Measurements from ENCODE around the gene KIR3DL1.
"Not testable (repeated sequence)": the region's sequence is repeated elsewhere in the genome, so short reads cannot be mapped to it uniquely, and the experiment has no call there.

The KIR3DL1 gene

GRCh38 chr19:54816251-54816650 is at the start of gene KIR3DL1:
TSS of gene KIR3DL1 (plus strand) at chr19:54816468.
- H3K4me3 Mint-ChIP-seq, DNase-seq, ATAC-seq, H3K27ac Mint-ChIP-seq, H3K4me1 Mint-ChIP-seq: not testable (repeated sequence)
- Mint-ChIP-seq H3K27me3 (peaks cover 21% of the 10 kb centered on the region), H3K9me3 (peaks cover 0 to 12% of the 10 kb centered on the region in 2 donors)

GRCh38 chr19:54769646-54770045 is 46.6 kb upstream of the KIR3DL1 start, which contains the start of gene KIR2DL1:
TSS of gene KIR2DL1 (plus strand) at chr19:54769793. CDS start at chr19:54769851, 58 bp downstream.
- H3K27ac Mint-ChIP-seq = peak within 1 kb of the TSS in 1 of 2 donors; percentile 1
- not testable (repeated sequence) for H3K4me1 Mint-ChIP-seq, DNase-seq, ATAC-seq, H3K4me3 Mint-ChIP-seq
- H3K9me3 Mint-ChIP-seq = peaks cover 11 to 20% of the 10 kb centered on the region in 2 donors
- H3K27me3 Mint-ChIP-seq = peaks cover 23% of the 10 kb centered on the region

GRCh38 chr19:54770511-54770910 is 45.8 kb upstream of the KIR3DL1 start:
- not testable (repeated sequence) for H3K4me1 Mint-ChIP-seq, DNase-seq, H3K4me3 Mint-ChIP-seq, H3K27ac Mint-ChIP-seq, ATAC-seq
- H3K27me3 Mint-ChIP-seq = peaks cover 23% of the 10 kb centered on the region
- H3K9me3 Mint-ChIP-seq = peaks cover 3 to 11% of the 10 kb centered on the region in 2 donors

- not testable (repeated sequence) for ATAC-seq, H3K4me3 Mint-ChIP-seq, DNase-seq, H3K27ac Mint-ChIP-seq, H3K9me3 Mint-ChIP-seq, H3K4me1 Mint-ChIP-seq
- H3K27me3 Mint-ChIP-seq = peaks cover 23% of the 10 kb centered on the region
Observed at GRCh38 chr19:54771018-54771960, 45.0 kb upstream of the KIR3DL1 start.

- not testable (repeated sequence) for H3K27ac Mint-ChIP-seq, ATAC-seq, H3K4me3 Mint-ChIP-seq, DNase-seq, H3K4me1 Mint-ChIP-seq, H3K9me3 Mint-ChIP-seq
- peaks cover 13% of the 10 kb centered on the region for H3K27me3 Mint-ChIP-seq
Observed at GRCh38 chr19:54772666-54773065, 43.6 kb upstream of the KIR3DL1 start.

DNA sequence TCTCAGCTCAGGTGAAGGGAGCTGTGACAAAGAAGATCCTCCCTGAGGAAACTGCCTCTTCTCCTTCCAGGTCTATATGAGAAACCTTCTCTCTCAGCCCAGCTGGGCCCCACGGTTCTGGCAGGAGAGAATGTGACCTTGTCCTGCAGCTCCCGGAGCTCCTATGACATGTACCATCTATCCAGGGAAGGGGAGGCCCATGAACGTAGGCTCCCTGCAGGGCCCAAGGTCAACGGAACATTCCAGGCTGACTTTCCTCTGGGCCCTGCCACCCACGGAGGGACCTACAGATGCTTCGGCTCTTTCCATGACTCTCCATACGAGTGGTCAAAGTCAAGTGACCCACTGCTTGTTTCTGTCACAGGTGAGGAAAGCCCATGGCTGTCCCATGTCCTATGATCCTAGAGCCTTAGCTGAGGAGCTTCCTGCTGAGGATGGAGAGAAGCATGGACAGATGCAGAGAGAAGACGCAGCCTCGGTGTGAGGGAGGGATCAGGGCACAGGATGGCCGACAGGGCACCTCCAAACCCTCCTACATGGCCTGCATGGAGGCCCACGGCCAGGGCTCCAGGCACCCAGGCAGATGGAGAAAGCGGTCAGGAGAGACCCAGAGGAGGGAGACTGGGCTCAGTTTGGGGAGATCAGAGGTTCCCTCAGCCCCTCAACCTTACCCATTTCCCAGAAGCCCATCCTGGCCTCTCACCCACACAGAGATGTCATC is 41.0 kb upstream of the KIR3DL1 start:
- not testable (repeated sequence) for H3K4me3 Mint-ChIP-seq, H3K4me1 Mint-ChIP-seq, ATAC-seq, H3K27ac Mint-ChIP-seq, DNase-seq, H3K9me3 Mint-ChIP-seq
- peaks cover 10% of the 10 kb centered on the region for H3K27me3 Mint-ChIP-seq

- H3K27ac Mint-ChIP-seq, H3K4me1 Mint-ChIP-seq, H3K9me3 Mint-ChIP-seq, ATAC-seq, DNase-seq, H3K4me3 Mint-ChIP-seq: not testable (repeated sequence)
- peaks cover 10% of the 10 kb centered on the region for H3K27me3 Mint-ChIP-seq
Observed at GRCh38 chr19:54775830-54776229, 40.4 kb upstream of the KIR3DL1 start.

- ATAC-seq, H3K9me3 Mint-ChIP-seq, DNase-seq, H3K27ac Mint-ChIP-seq, H3K4me1 Mint-ChIP-seq, H3K27me3 Mint-ChIP-seq, H3K4me3 Mint-ChIP-seq: not testable (repeated sequence)
Observed at GRCh38 chr19:54777851-54778250, 38.4 kb upstream of the KIR3DL1 start.

- not testable (repeated sequence) for DNase-seq, ATAC-seq, H3K27ac Mint-ChIP-seq, H3K27me3 Mint-ChIP-seq, H3K9me3 Mint-ChIP-seq, H3K4me3 Mint-ChIP-seq, H3K4me1 Mint-ChIP-seq
Observed at GRCh38 chr19:54778896-54779295, 37.4 kb upstream of the KIR3DL1 start.

- not testable (repeated sequence) for H3K4me1 Mint-ChIP-seq
Observed at GRCh38 chr19:54782916-54783315, 33.4 kb upstream of the KIR3DL1 start.

GRCh38 chr19:54786091-54786723 is 30.1 kb upstream of the KIR3DL1 start:
- DNase-seq, ATAC-seq, H3K4me3 Mint-ChIP-seq, H3K27ac Mint-ChIP-seq, H3K9me3 Mint-ChIP-seq, H3K4me1 Mint-ChIP-seq: not testable (repeated sequence)
- peaks cover 29% of the 10 kb centered on the region for H3K27me3 Mint-ChIP-seq

More at GRCh38 chr19:54782916-54783315, 33.4 kb upstream of the KIR3DL1 start:
- H3K27me3 Mint-ChIP-seq = peaks cover 29% of the 10 kb centered on the region
- not testable (repeated sequence) for DNase-seq, H3K9me3 Mint-ChIP-seq, ATAC-seq, H3K4me3 Mint-ChIP-seq, H3K27ac Mint-ChIP-seq

DNA sequence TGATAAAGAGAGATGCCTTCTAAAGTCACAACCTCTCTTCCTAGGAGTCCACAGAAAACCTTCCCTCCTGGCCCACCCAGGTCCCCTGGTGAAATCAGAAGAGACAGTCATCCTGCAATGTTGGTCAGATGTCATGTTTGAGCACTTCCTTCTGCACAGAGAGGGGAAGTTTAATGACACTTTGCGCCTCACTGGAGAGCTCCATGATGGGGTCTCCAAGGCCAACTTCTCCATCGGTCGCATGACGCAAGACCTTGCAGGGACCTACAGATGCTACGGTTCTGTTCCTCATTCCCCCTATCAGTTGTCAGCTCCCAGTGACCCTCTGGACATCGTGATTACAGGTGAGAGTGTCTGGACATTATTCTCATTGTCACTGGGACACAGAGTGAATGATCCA is 28.1 kb upstream of the KIR3DL1 start:
- not testable (repeated sequence) for H3K4me1 Mint-ChIP-seq, ATAC-seq, H3K9me3 Mint-ChIP-seq, DNase-seq, H3K27ac Mint-ChIP-seq, H3K4me3 Mint-ChIP-seq
- peaks cover 29% of the 10 kb centered on the region for H3K27me3 Mint-ChIP-seq

DNA sequence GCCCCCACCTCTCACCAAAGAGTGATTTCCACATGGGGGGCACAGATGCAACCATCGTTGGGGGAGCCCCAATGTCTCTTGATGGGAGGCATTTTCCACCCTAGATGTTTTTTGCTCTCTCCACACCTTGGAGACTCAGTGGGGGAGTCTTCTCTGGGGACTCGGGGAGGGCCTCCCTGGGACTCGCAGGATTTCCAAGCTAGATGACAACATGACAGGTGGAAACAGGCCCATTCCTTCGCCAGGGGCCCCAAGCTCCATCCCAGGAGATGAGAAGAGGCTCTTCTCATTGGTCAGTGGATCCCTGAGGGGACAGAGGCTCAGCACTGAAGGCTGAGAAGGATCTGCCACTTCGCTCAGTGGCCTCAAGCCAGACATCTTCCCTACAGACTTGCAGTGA is 25.6 kb upstream of the KIR3DL1 start:
- ATAC-seq (no peak), DNase-seq (no peak)
- Mint-ChIP-seq H3K9me3 (no peaks in the 10 kb centered on the region), H3K27me3 (peaks cover 12% of the 10 kb centered on the region), H3K4me3 (no peak overlapping the region), H3K4me1 (peaks cover 8% of the 10 kb centered on the region), H3K27ac (no peak overlapping the region)

GRCh38 chr19:54791476-54791875 is 24.8 kb upstream of the KIR3DL1 start:
- Mint-ChIP-seq H3K27ac (no peak overlapping the region), H3K4me1 (peaks cover 8% of the 10 kb centered on the region), H3K27me3 (peaks cover 6% of the 10 kb centered on the region), H3K9me3 (no peaks in the 10 kb centered on the region), H3K4me3 (no peak overlapping the region)
- ATAC-seq (no peak), DNase-seq (no peak)

GRCh38 chr19:54792814-54793213 is 23.5 kb upstream of the KIR3DL1 start:
- peak overlapping the region; percentile 61 to 81 for H3K4me3 Mint-ChIP-seq
- peaks cover 8% of the 10 kb centered on the region for H3K4me1 Mint-ChIP-seq
- DNase-seq (no peak), ATAC-seq (no peak)
- H3K27me3 Mint-ChIP-seq = no peaks in the 10 kb centered on the region
- peak overlapping the region; percentile 66 to 85 for H3K27ac Mint-ChIP-seq
- H3K9me3 Mint-ChIP-seq = no peaks in the 10 kb centered on the region
